Keratinocyte (primary cell): ENCODE data around the gene ZMIZ1. TPM values are rescaled to one million over a fixed set of nuclear protein-coding genes. Genes with fewer than 3 reads are reported as not detected.

Experiments
- DNase-seq: peaks from one replicate; pipeline ENCODE4 v3.0.0-alpha.2; 2011; ENCODE audit warnings: low read depth, missing footprints, low spot score
- FAIRE-seq: peaks from 2 replicates; lab custom pipeline; 2011; peaks lifted over from hg19 to GRCh38; lab: Jason Lieb, UNC
- H2AFZ ChIP-seq: 2 replicates; pipeline ENCODE4 v1.6.0; 2012; ENCODE audit warnings: low read length, control low read depth, inconsistent platforms; ENCODE audit not compliant: control insufficient read depth
- H3K27ac ChIP-seq: 2 replicates; pipeline ENCODE4 v1.5.1; 2011; ENCODE audit warnings: low read length; ENCODE audit not compliant: control insufficient read depth, insufficient read depth
- H3K27me3 ChIP-seq: 3 replicates; pipeline ENCODE4 v1.6.0; 2011; ENCODE audit warnings: low read length; ENCODE audit not compliant: control insufficient read depth, insufficient read depth; ENCODE audit errors: extremely low read depth
- H3K36me3 ChIP-seq, 2 experiments: 2 replicates in 1 of 2; 3 replicates in 1 of 2; pipeline ENCODE4 v1.5.1; 2011; ENCODE audit warnings: low read length in 2 of 2, mild to moderate bottlenecking in 1 of 2; ENCODE audit not compliant: control insufficient read depth in 2 of 2, insufficient read depth in 2 of 2; ENCODE audit errors: extremely low read depth in 1 of 2
- H3K4me1 ChIP-seq: 3 replicates; pipeline ENCODE4 v1.5.1; 2011; ENCODE audit warnings: low read length; ENCODE audit not compliant: control insufficient read depth, insufficient read depth; ENCODE audit errors: extremely low read depth
- H3K4me2 ChIP-seq: 3 replicates; pipeline ENCODE4 v1.6.0; 2011; ENCODE audit warnings: low read depth, low read length; ENCODE audit not compliant: control insufficient read depth, insufficient read depth; ENCODE audit errors: extremely low read depth
- H3K4me3 ChIP-seq, 3 experiments: fragments of 200-600 bp in 1 of 3; sonication (generic) in 1 of 3; 2 replicates in 2 of 3; 3 replicates in 1 of 3; pipeline ENCODE4 v1.5.1; 2011 to 2016; ENCODE audit warnings: low read length in 3 of 3, mild to moderate bottlenecking in 3 of 3, control low read depth in 2 of 3, inconsistent platforms in 1 of 3, low read depth in 1 of 3, mixed read lengths in 1 of 3, mixed run types in 1 of 3, moderate library complexity in 1 of 3; ENCODE audit not compliant: control insufficient read depth in 2 of 3, insufficient read depth in 2 of 3; ENCODE audit errors: extremely low read depth in 1 of 3
- H3K79me2 ChIP-seq: 2 replicates; pipeline ENCODE4 v1.6.0; 2012; ENCODE audit warnings: low read length; ENCODE audit not compliant: control insufficient read depth, insufficient read depth
- H3K9ac ChIP-seq: 3 replicates; pipeline ENCODE4 v1.6.0; 2011; ENCODE audit warnings: low read length; ENCODE audit not compliant: control insufficient read depth, insufficient read depth; ENCODE audit errors: extremely low read depth
- H3K9me1 ChIP-seq: 3 replicates; pipeline ENCODE4 v1.6.0; 2011; ENCODE audit warnings: low read length; ENCODE audit not compliant: control insufficient read depth, insufficient read depth; ENCODE audit errors: extremely low read depth
- H3K9me3 ChIP-seq: 2 replicates; pipeline ENCODE4 v1.5.1; 2012; ENCODE audit warnings: low read depth, low read length; ENCODE audit not compliant: control insufficient read depth
- H4K20me1 ChIP-seq: 3 replicates; pipeline ENCODE4 v1.6.0; 2011; ENCODE audit warnings: low read length; ENCODE audit not compliant: control insufficient read depth, insufficient read depth; ENCODE audit errors: extremely low read depth
- CTCF ChIP-seq, 3 experiments: IDR thresholded peaks in 1 of 3; conservative IDR thresholded peaks in 1 of 3; optimal IDR thresholded peaks in 1 of 3; 2 replicates in 2 of 3; 3 replicates in 1 of 3; pipeline versions ENCODE3 to v1.5.1; 2011; ENCODE audit warnings: low read length in 3 of 3, mild to moderate bottlenecking in 3 of 3, moderate library complexity in 2 of 3, control low read depth in 1 of 3, inconsistent platforms in 1 of 3; ENCODE audit not compliant: insufficient read depth in 2 of 3; ENCODE audit errors: extremely low read depth in 1 of 3
- EZH2 ChIP-seq: IDR thresholded peaks from one replicate; pipeline ENCODE4 v1.6.1; 2012; ENCODE audit warnings: inconsistent platforms, mild to moderate bottlenecking, low read length, moderate library complexity
- dilution Hi-C: fragments of 300-500 bp; cut with MboI; formaldehyde crosslinking; loops from one replicate; pipeline ENCODE4 v1.7.0; 2020; ENCODE audit warnings: low sequenced_read_pairs; ENCODE audit not compliant: extremely low pct_ligation_motif_present
- polyA plus RNA-seq, 5 experiments: library from polyadenylated mRNA; depleted of rRNA in 3 of 5; stranded (reverse) in 3 of 5; stranded (forward) in 1 of 5; unstranded in 1 of 5; fragments of >200 nt; gene quantifications; 1 replicate in 1 of 5; 2 replicates in 3 of 5; 3 replicates in 1 of 5; pipeline versions ENCODE4 v1.2.1 to v1.2.3, GENCODE V29; 2011 to 2012; ENCODE audit warnings: missing spikeins in 2 of 5, low read depth in 1 of 5, low replicate concordance in 1 of 5

The ZMIZ1 gene
- polyA plus RNA-seq, 1 donor (not counting 4 experiments of a cell fraction or from before 2014, with no cell fraction given), result 1.8 TPM

GRCh38 chr10:79069325-79070080 lies 737 bp downstream of the ZMIZ1 start:
- Histone ChIP-seq H3K4me2 (peak overlapping the region; percentile 63), H3K9me3 (no peaks in the 10 kb centered on the region), H3K9ac (peak overlapping the region; percentile 66), H3K36me3 (no peaks in the 10 kb centered on the region), H3K27me3 (no peaks in the 10 kb centered on the region), H3K79me2 (peaks cover 36% of the 10 kb centered on the region), H4K20me1 (peaks cover 15% of the 10 kb centered on the region), H3K4me3 (peak overlapping the region; percentile 63 to 79 (median 68)), H3K9me1 (peaks cover 2% of the 10 kb centered on the region), H3K4me1 (peaks cover 28% of the 10 kb centered on the region), H3K27ac (peak overlapping the region; percentile 56), H2AFZ (peak overlapping the region; percentile 3)
- dilution Hi-C loops, result no loop called here
- TF ChIP-seq EZH2, result no peak
- TF ChIP-seq CTCF (optimal IDR thresholded peaks at IDR 0.05 in 1 of 3, IDR thresholded peaks at IDR 0.05 in 1 of 3, conservative IDR thresholded peaks at IDR 0.05 in 1 of 3; ENCODE audit: extremely low read depth in 1 of 3, insufficient read depth in 2 of 3, low read length in 3 of 3), result no peak
- DNase-seq (no peak), FAIRE-seq (no peak)

- H3K9me1 ChIP-seq, result peaks cover 3% of the 10 kb centered on the region
- H3K27me3 ChIP-seq, result no peaks in the 10 kb centered on the region
- H3K36me3 ChIP-seq, result no peaks in the 10 kb centered on the region
- H4K20me1 ChIP-seq, result peaks cover 18% of the 10 kb centered on the region
- dilution Hi-C loops, result no loop called here
- peak overlapping the region; percentile 68 to 79 (median 74) for H3K4me3 ChIP-seq
- peak overlapping the region; percentile 53 for H3K27ac ChIP-seq
- H3K4me1 ChIP-seq, result peaks cover 34% of the 10 kb centered on the region
- FAIRE-seq, result no peak
- H3K4me2 ChIP-seq, result peak overlapping the region; percentile 93
- H3K9ac ChIP-seq, result peak overlapping the region; percentile 71
- peaks cover 42% of the 10 kb centered on the region for H3K79me2 ChIP-seq
- peak overlapping the region; percentile 51 for H2AFZ ChIP-seq
- TF ChIP-seq EZH2, result no peak
- TF ChIP-seq CTCF (optimal IDR thresholded peaks at IDR 0.05 in 1 of 3, IDR thresholded peaks at IDR 0.05 in 1 of 3, conservative IDR thresholded peaks at IDR 0.05 in 1 of 3; ENCODE audit: extremely low read depth in 1 of 3, insufficient read depth in 2 of 3, low read length in 3 of 3), result no peak
- no peaks in the 10 kb centered on the region for H3K9me3 ChIP-seq
- DNase-seq, result no peak
Measured at GRCh38 chr10:79070081-79070605, 1.4 kb downstream of the ZMIZ1 start.
